H1 (cell line): ENCODE measurements around the gene GIT1. TPM values are rescaled to one million over a fixed set of nuclear protein-coding genes. Genes with fewer than 3 reads are reported as not detected.

Experiments
- CTCF ChIA-PET: fragments of 300-600 bp; sonication (Branson Sonifier 250); formaldehyde crosslinking; loops from one replicate; lab custom pipeline; 2021; ENCODE audit not compliant: partially characterized antibody; lab: Charles Lee
- POLR2A ChIA-PET: fragments of 300-600 bp; sonication (Branson Sonifier 250); formaldehyde crosslinking; loops from one replicate; lab custom pipeline; 2021; ENCODE audit warnings: inconsistent platforms; ENCODE audit not compliant: partially characterized antibody; lab: Charles Lee
- DNase-seq, 2 experiments: peaks; one replicate each; pipeline versions ENCODE4 v3.0.0 to v3.0.0-alpha.2; 2010 to 2022; ENCODE audit warnings: low spot score in 2 of 2, low read depth in 1 of 2, mixed read lengths in 1 of 2
- FAIRE-seq: peaks from 2 replicates; lab custom pipeline; 2011; peaks lifted over from hg19 to GRCh38; lab: Jason Lieb, UNC
- H2AFZ ChIP-seq: 2 replicates; pipeline ENCODE4 v1.8.1; 2012; ENCODE audit warnings: low read length, inconsistent platforms
- H2AK5ac ChIP-seq: 2 replicates; pipeline ENCODE4 v1.6.1; 2013; ENCODE audit warnings: low read depth, low read length
- H2BK120ac ChIP-seq: replicated peaks from 2 replicates; pipeline ENCODE3; 2013; ENCODE audit warnings: low read depth, low read length, inconsistent platforms
- H2BK12ac ChIP-seq: 2 replicates; pipeline ENCODE4 v1.6.1; 2013; ENCODE audit warnings: low read depth, low read length
- H2BK15ac ChIP-seq: 2 replicates; pipeline ENCODE4 v1.6.1; 2013; ENCODE audit warnings: low read length
- H2BK20ac ChIP-seq: 2 replicates; pipeline ENCODE4 v1.6.1; 2013; ENCODE audit warnings: low read length
- H2BK5ac ChIP-seq: 2 replicates; pipeline ENCODE4 v1.6.1; 2013; ENCODE audit warnings: low read depth, low read length
- H3K14ac ChIP-seq: 2 replicates; pipeline ENCODE4 v1.6.1; 2013; ENCODE audit warnings: inconsistent platforms; ENCODE audit not compliant: insufficient read length
- H3K18ac ChIP-seq: 2 replicates; pipeline ENCODE4 v1.6.1; 2013; ENCODE audit warnings: low read length; ENCODE audit errors: extremely low read depth
- H3K23ac ChIP-seq: 2 replicates; pipeline ENCODE4 v1.6.1; 2013; ENCODE audit warnings: inconsistent platforms; ENCODE audit not compliant: insufficient read length
- H3K23me2 ChIP-seq: 2 replicates; pipeline ENCODE4 v1.6.1; 2013; ENCODE audit warnings: low read depth, low read length
- H3K27ac ChIP-seq: 2 replicates; pipeline ENCODE4 v1.6.1; 2011; ENCODE audit warnings: low read depth, low read length, inconsistent platforms
- H3K27me3 ChIP-seq, 4 experiments: replicated peaks in 1 of 4; 1 replicate in 1 of 4; 2 replicates in 3 of 4; pipeline versions ENCODE4 v1.6.1 to v1.8.1; 2011 to 2013; ENCODE audit warnings: low read length in 3 of 4, mild to moderate bottlenecking in 3 of 4, inconsistent platforms in 2 of 4, mixed read lengths in 2 of 4, moderate library complexity in 1 of 4; ENCODE audit not compliant: control insufficient read depth in 3 of 4, insufficient read depth in 3 of 4; ENCODE audit errors: extremely low read depth in 1 of 4
- H3K36me3 ChIP-seq, 4 experiments: 2 replicates each; pipeline versions ENCODE4 v1.6.1 to v1.8.1; 2011 to 2013; ENCODE audit warnings: mild to moderate bottlenecking in 4 of 4, low read length in 3 of 4, moderate library complexity in 2 of 4, control low read depth in 1 of 4, inconsistent platforms in 1 of 4; ENCODE audit not compliant: insufficient read depth in 4 of 4, control insufficient read depth in 2 of 4
- H3K4ac ChIP-seq: replicated peaks from 2 replicates; pipeline ENCODE3; 2013; ENCODE audit warnings: low read length, low read depth, mixed read lengths, inconsistent platforms; ENCODE audit not compliant: insufficient read length
- H3K4me1 ChIP-seq, 4 experiments: replicated peaks in 1 of 4; 1 replicate in 1 of 4; 2 replicates in 3 of 4; pipeline versions ENCODE4 v1.6.1 to v1.8.1; 2011 to 2013; ENCODE audit warnings: low read length in 3 of 4, inconsistent platforms in 2 of 4, mixed read lengths in 1 of 4; ENCODE audit not compliant: insufficient read depth in 4 of 4, control insufficient read depth in 3 of 4
- H3K4me2 ChIP-seq, 2 experiments: 2 replicates each; pipeline versions ENCODE4 v1.6.1 to v1.8.1; 2011 to 2013; ENCODE audit warnings: low read depth in 2 of 2, low read length in 2 of 2, control low read depth in 1 of 2, inconsistent platforms in 1 of 2, mild to moderate bottlenecking in 1 of 2; ENCODE audit not compliant: insufficient read depth in 1 of 2
- H3K4me3 ChIP-seq, 4 experiments: fragments of 200-600, 300-600 bp in 1 of 4; sonication (generic), shearing (Covaris generic), sonication (Bioruptor Twin) in 1 of 4; 2 replicates each; pipeline versions ENCODE4 v1.5.1 to v1.8.1; 2011 to 2016; ENCODE audit warnings: low read length in 4 of 4, low read depth in 3 of 4, control low read depth in 2 of 4, inconsistent platforms in 2 of 4, mild to moderate bottlenecking in 2 of 4, mixed read lengths in 1 of 4, moderate library complexity in 1 of 4; ENCODE audit not compliant: insufficient read depth in 2 of 4; ENCODE audit errors: extremely low read depth in 1 of 4
- H3K56ac ChIP-seq: replicated peaks from 2 replicates; pipeline ENCODE3; 2013; ENCODE audit warnings: low read depth, mild to moderate bottlenecking, mixed read lengths, low read length, inconsistent platforms; ENCODE audit not compliant: insufficient read length
- H3K79me1 ChIP-seq: 2 replicates; pipeline ENCODE4 v1.6.1; 2013; ENCODE audit warnings: low read depth, low read length, control low read depth
- H3K79me2 ChIP-seq, 2 experiments: 2 replicates each; pipeline versions ENCODE4 v1.6.1 to v1.8.1; 2012 to 2013; ENCODE audit warnings: low read length in 2 of 2, mild to moderate bottlenecking in 2 of 2, inconsistent platforms in 1 of 2; ENCODE audit not compliant: insufficient read depth in 2 of 2, control insufficient read depth in 1 of 2
- H3K9ac ChIP-seq, 4 experiments: replicated peaks in 1 of 4; 1 replicate in 1 of 4; 2 replicates in 3 of 4; pipeline versions ENCODE4 v1.6.1 to v1.8.1; 2011 to 2013; ENCODE audit warnings: low read depth in 3 of 4, low read length in 3 of 4, control low read depth in 2 of 4, mild to moderate bottlenecking in 2 of 4, moderate library complexity in 2 of 4, inconsistent platforms in 1 of 4; ENCODE audit errors: extremely low read depth in 1 of 4
- H3K9me3 ChIP-seq, 2 experiments: 2 replicates each; pipeline versions ENCODE4 v1.6.1 to v1.8.1; 2012 to 2013; ENCODE audit warnings: mild to moderate bottlenecking in 2 of 2, moderate library complexity in 2 of 2, control low read depth in 1 of 2, inconsistent platforms in 1 of 2, low read depth in 1 of 2, low read length in 1 of 2, mixed read lengths in 1 of 2; ENCODE audit not compliant: insufficient read depth in 2 of 2
- H4K20me1 ChIP-seq, 2 experiments: replicated peaks in 1 of 2; 2 replicates each; pipeline versions ENCODE3 to v1.8.1; 2011 to 2013; ENCODE audit warnings: inconsistent platforms in 2 of 2, low read length in 2 of 2, mild to moderate bottlenecking in 1 of 2; ENCODE audit not compliant: insufficient read depth in 2 of 2, control insufficient read depth in 1 of 2
- H4K5ac ChIP-seq: 2 replicates; pipeline ENCODE4 v1.6.1; 2013; ENCODE audit warnings: low read length, low read depth, mixed read lengths, inconsistent platforms; ENCODE audit not compliant: insufficient read length
- H4K8ac ChIP-seq: 2 replicates; pipeline ENCODE4 v1.8.0; 2013; ENCODE audit warnings: mild to moderate bottlenecking, moderate library complexity, low read length, inconsistent platforms; ENCODE audit not compliant: insufficient read depth; ENCODE audit errors: extremely low read depth
- H4K91ac ChIP-seq: replicated peaks from 2 replicates; pipeline ENCODE3; 2013; ENCODE audit warnings: low read length, mixed read lengths, inconsistent platforms; ENCODE audit not compliant: insufficient read length
- BRCA1 ChIP-seq: IDR thresholded peaks from 2 replicates; pipeline ENCODE4 v1.6.1; 2012; ENCODE audit warnings: low read depth, low read length, improper control_type of control experiment
- CBX5 ChIP-seq: fragments of 300-800, 300-1000 bp; sonication (generic); IDR thresholded peaks from 2 replicates; pipeline ENCODE4 v1.7.1; 2016; ENCODE audit warnings: antibody characterized with exemption, low read length, low read depth
- EZH2 ChIP-seq: fragments of 200-600 bp; sonication (generic); IDR thresholded peaks from 2 replicates; pipeline ENCODE4 v1.7.1; 2012; ENCODE audit warnings: low read depth, mild to moderate bottlenecking, moderate library complexity, low read length, inconsistent platforms; ENCODE audit not compliant: severe bottlenecking
- FOSL1 ChIP-seq: IDR thresholded peaks from 2 replicates; pipeline ENCODE4 v1.6.1; 2011; ENCODE audit warnings: mild to moderate bottlenecking, low read depth, low read length, moderate library complexity; ENCODE audit not compliant: insufficient read depth
- GABPA ChIP-seq: IDR thresholded peaks from 2 replicates; pipeline ENCODE4 v1.6.1; 2011; ENCODE audit warnings: mild to moderate bottlenecking, low read length, moderate library complexity, borderline replicate concordance; ENCODE audit not compliant: insufficient read depth
- GTF2F1 ChIP-seq: IDR thresholded peaks from 2 replicates; pipeline ENCODE4 v1.6.1; 2012; ENCODE audit warnings: low read depth, low read length, improper control_type of control experiment, borderline replicate concordance
- HDAC2 ChIP-seq, 2 experiments: fragments of 300-600 bp in 1 of 2; sonication (generic) in 1 of 2; IDR thresholded peaks; 2 replicates each; pipeline ENCODE4 v1.6.1; 2011 to 2012; ENCODE audit warnings: low read depth in 2 of 2, low read length in 2 of 2, mild to moderate bottlenecking in 2 of 2, moderate library complexity in 2 of 2, borderline replicate concordance in 1 of 2, inconsistent platforms in 1 of 2
- RXRA ChIP-seq: IDR thresholded peaks from 2 replicates; pipeline ENCODE4 v1.6.1; 2011; ENCODE audit warnings: low read depth, mild to moderate bottlenecking, low read length, moderate library complexity; ENCODE audit not compliant: insufficient read depth
- SRF ChIP-seq: IDR thresholded peaks from 2 replicates; pipeline ENCODE4 v1.6.1; 2011; ENCODE audit warnings: mild to moderate bottlenecking, low read depth, low read length, moderate library complexity
- TAF1 ChIP-seq: IDR thresholded peaks from 2 replicates; pipeline ENCODE4 v1.6.1; 2011; ENCODE audit warnings: mild to moderate bottlenecking, low read depth, low read length
- TAF7 ChIP-seq: optimal IDR thresholded peaks from 2 replicates; pipeline ENCODE3; 2011; ENCODE audit warnings: low read depth, mild to moderate bottlenecking, inconsistent platforms, low read length, moderate library complexity, borderline replicate concordance
- TBP ChIP-seq: IDR thresholded peaks from 2 replicates; pipeline ENCODE4 v1.6.1; 2011; ENCODE audit warnings: low read depth, low read length, improper control_type of control experiment
- TCF12 ChIP-seq: IDR thresholded peaks from 2 replicates; pipeline ENCODE4 v1.6.1; 2011; ENCODE audit warnings: low read depth, mild to moderate bottlenecking, low read length
- ZNF274 ChIP-seq: IDR thresholded peaks from 2 replicates; pipeline ENCODE4 v1.7.0; 2012; ENCODE audit warnings: low read length, borderline replicate concordance; ENCODE audit errors: extremely low read depth
- WGBS, 2 experiments: shearing (Covaris generic) in 1 of 2; methylation state at CpG; one replicate each; pipeline versions ENCODE4 v1.1.6 to v1.1.7; 2013 to 2015; ENCODE audit warnings: low lambda C conversion rate in 2 of 2, mixed read lengths in 2 of 2, inconsistent platforms in 1 of 2, low coverage in 1 of 2, missing lambda C conversion rate in 1 of 2; ENCODE audit not compliant: insufficient replicate concordance in 2 of 2, insufficient coverage in 1 of 2, insufficient read length in 1 of 2; ENCODE audit errors: extremely low coverage in 1 of 2, missing lambda C conversion rate in 1 of 2; 5-methylcytosine and 5-hydroxymethylcytosine counted together
- polyA plus RNA-seq, 7 experiments: library from polyadenylated mRNA; depleted of rRNA in 3 of 7; stranded (reverse) in 5 of 7; unstranded in 2 of 7; fragments of >200 nt in 5 of 7; fragments of 200-250 nt in 2 of 7; gene quantifications; 1 replicate in 5 of 7; 2 replicates in 1 of 7; 4 replicates in 1 of 7; pipeline versions ENCODE4 v1.2.1 to v1.2.3, GENCODE V29; 2011 to 2013; ENCODE audit warnings: missing spikeins in 2 of 7, mixed read lengths in 2 of 7
- total RNA-seq: library from RNA; stranded (reverse); fragmentation: NEBNext Ultra II Directional; extraction: Animal tissue kit (Norgen Biotek cat#: 25700); gene quantifications from 2 replicates; pipeline ENCODE4 v1.2.1, GENCODE V29; 2021

GIT1 gene
- total and polyA plus RNA-seq, 2 of the 8 experiments (the other 6 are each of a cell fraction or from before 2014, with no cell fraction given): 62.4 to 63.0 TPM

- Histone ChIP-seq H2BK5ac (no peak overlapping the region), H3K4ac (no peak overlapping the region), H3K23me2 (no peaks in the 10 kb centered on the region; the same call in 1 of the 2 replicates), H2AFZ (no peak overlapping the region), H3K18ac (no peak overlapping the region), H3K4me1 (peaks cover 0 to 5% (median 5%) of the 10 kb centered on the region in 4 experiments; a peak in 6 of 7 replicates), H3K56ac (no peak overlapping the region), H4K8ac (no peak overlapping the region), H3K27ac (no peak overlapping the region), H4K91ac (no peak overlapping the region), H3K9ac (no peak overlapping the region), H4K5ac (no peak overlapping the region), H2AK5ac (no peak overlapping the region), H3K4me2 (no peak overlapping the region), H3K79me1 (peaks cover 2% of the 10 kb centered on the region; the same call in 1 of the 2 replicates), H2BK120ac (no peak overlapping the region), H4K20me1 (peaks cover 0 to 5% of the 10 kb centered on the region in 2 experiments), H2BK15ac (no peak overlapping the region), H3K9me3 (peaks cover 0 to 11% of the 10 kb centered on the region in 2 experiments; a peak in 1 of 4 replicates), H2BK20ac (no peak overlapping the region), H3K4me3 (no peak overlapping the region), H3K23ac (no peak overlapping the region), H3K27me3 (peaks cover 0 to 6% (median 3%) of the 10 kb centered on the region in 4 experiments; a peak in 3 of 7 replicates), H3K14ac (no peak overlapping the region), H3K79me2 (no peaks in the 10 kb centered on the region), H2BK12ac (no peak overlapping the region), H3K36me3 (peaks cover 0 to 7% (median 0%) of the 10 kb centered on the region in 4 experiments; a peak in 1 of 8 replicates)
- 94% methylated on average over 10 of the region's 15 CpGs; no CpG with 5 or more reads in 1 of the 2 experiments for WGBS, 2 experiments
- ChIA-PET CTCF (interaction anchor here (0.6 to 2.1 kb wide), 9 partner anchors 9 to 239 kb away, joined by 3 to 13 read pairs (median 5); partner anchors contain the start of gene ANKRD13B), POLR2A (interaction anchor here (0.8 to 1.7 kb wide), 3 partner anchors 8 to 11 kb away, joined by 3 to 8 read pairs (median 3); no protein-coding TSS in a partner anchor)
- DNase-seq (no peak), FAIRE-seq (no peak)
- TF ChIP-seq BRCA1 (no peak), ZNF274 (no peak), GABPA (no peak), HDAC2 (IDR thresholded peaks at IDR 0.05; ENCODE audit: borderline replicate concordance in 1 of 2, low read depth in 2 of 2, low read length in 2 of 2) (no peak), GTF2F1 (no peak), CBX5 (no peak), FOSL1 (no peak), SRF (no peak), TBP (no peak), TAF1 (no peak), RXRA (no peak), EZH2 (no peak), TCF12 (no peak), TAF7 (no peak)
These were observed 19.5 kb upstream of the GIT1 start for GRCh38 chr17:29608986-29609385.
